SK-N-MC (cell line): ENCODE measurements around the gene KIF23.

Experiments used
- EZH2 ChIP-seq: fragments of 200-600 bp; sonication (generic); IDR thresholded peaks from one replicate; pipeline ENCODE4 v1.6.1; 2017; ENCODE audit warnings: antibody characterized with exemption
- FOXP2 ChIP-seq: optimal IDR thresholded peaks from 2 replicates; pipeline ENCODE3; 2011; ENCODE audit warnings: mild to moderate bottlenecking, moderate library complexity; ENCODE audit not compliant: insufficient read depth; ENCODE audit errors: extremely low read length, control extremely low read depth

DNA sequence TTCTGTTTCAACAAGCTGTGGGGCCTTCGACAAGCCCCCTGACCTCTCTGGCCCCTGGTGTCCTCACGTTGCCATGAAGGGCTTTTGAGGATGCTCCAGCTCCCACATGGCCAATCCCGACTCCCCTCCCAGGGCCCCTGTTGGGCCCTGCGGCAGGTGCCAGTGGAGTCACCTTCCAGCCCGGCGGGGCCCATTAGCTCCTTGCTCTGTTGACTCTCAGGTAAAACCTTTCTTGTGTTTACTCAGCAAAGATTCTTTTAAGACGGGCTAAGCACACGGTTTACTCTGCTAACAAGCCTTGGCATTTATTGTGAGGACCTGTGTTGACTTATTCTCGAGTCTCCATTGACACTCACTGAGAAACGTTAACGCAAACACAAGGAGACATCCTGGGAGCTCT, 53.5 kb downstream of the KIF23 start:
- TF ChIP-seq EZH2 (no peak), FOXP2 (no peak)
